Small intestine (tissue), 7 donors: ENCODE data around the gene DNAAF3. TPM values are rescaled to one million over a fixed set of nuclear protein-coding genes. Genes with fewer than 3 reads are reported as not detected.

Source experiments
- DNase-seq, 2 donors: peaks; one replicate each; pipeline versions ENCODE4 v3.0.0 to v3.0.0-alpha.2; 2013
- FAIRE-seq: peaks from 2 replicates; lab custom pipeline; 2012; peaks lifted over from hg19 to GRCh38; lab: Jason Lieb, UNC
- H3K27ac ChIP-seq, 3 donors: one replicate each; pipeline ENCODE4 v1.5.1; 2013; ENCODE audit warnings: low read length in 2 of 3, mild to moderate bottlenecking in 2 of 3, control low read depth in 1 of 3, inconsistent platforms in 1 of 3, low read depth in 1 of 3, moderate library complexity in 1 of 3
- H3K27me3 ChIP-seq, 3 donors: one replicate each; pipeline ENCODE4 v1.6.1; 2013; ENCODE audit warnings: low read length in 3 of 3, inconsistent platforms in 1 of 3; ENCODE audit not compliant: control insufficient read depth in 3 of 3, insufficient read depth in 3 of 3
- H3K36me3 ChIP-seq, 3 donors: one replicate each; pipeline ENCODE4 v1.6.1; 2013; ENCODE audit warnings: low read length in 3 of 3, inconsistent platforms in 1 of 3, low read depth in 1 of 3, mild to moderate bottlenecking in 1 of 3, moderate library complexity in 1 of 3; ENCODE audit not compliant: control insufficient read depth in 3 of 3, insufficient read depth in 2 of 3
- H3K4me1 ChIP-seq, 3 donors: one replicate each; pipeline ENCODE4 v1.6.1; 2013; ENCODE audit warnings: low read length in 2 of 3, inconsistent platforms in 1 of 3, low read depth in 1 of 3, mild to moderate bottlenecking in 1 of 3, moderate library complexity in 1 of 3; ENCODE audit not compliant: control insufficient read depth in 3 of 3, insufficient read depth in 2 of 3
- H3K4me3 ChIP-seq, 3 donors: one replicate each; pipeline ENCODE4 v1.5.1; 2013; ENCODE audit warnings: low read length in 3 of 3, control low read depth in 1 of 3, inconsistent platforms in 1 of 3, low read depth in 1 of 3, mild to moderate bottlenecking in 1 of 3, moderate library complexity in 1 of 3
- H3K9me3 ChIP-seq, 2 donors: one replicate each; pipeline ENCODE4 v1.6.1; 2013; ENCODE audit warnings: low read depth in 1 of 2, low read length in 1 of 2; ENCODE audit not compliant: control insufficient read depth in 2 of 2, insufficient read depth in 1 of 2
- WGBS, 3 donors: extraction: QIAGEN DNeasy Blood & Tissue Kit; methylation state at CpG; one replicate each; pipeline ENCODE4 v1.1.7; 2013; 5-methylcytosine and 5-hydroxymethylcytosine counted together
- polyA plus RNA-seq, 4 donors: library from polyadenylated mRNA; stranded (reverse) in 3 of 4; unstranded in 1 of 4; fragments of 200-250 nt in 3 of 4; fragments of 120-200 nt in 1 of 4; gene quantifications; one replicate each; pipeline versions ENCODE4 v1.2.1 to v1.2.3, GENCODE V29; 2013
- donor health status: healthy with polysubstance abuse.
- donor health status: control.
- donor health status: control.
- donor health status: Bipolar disorder and iron deficiency.
- donor health status: healthy.

DNAAF3 gene
- polyA plus RNA-seq, 4 donors, result 0.62 to 0.64 TPM; not detected in 2

DNA sequence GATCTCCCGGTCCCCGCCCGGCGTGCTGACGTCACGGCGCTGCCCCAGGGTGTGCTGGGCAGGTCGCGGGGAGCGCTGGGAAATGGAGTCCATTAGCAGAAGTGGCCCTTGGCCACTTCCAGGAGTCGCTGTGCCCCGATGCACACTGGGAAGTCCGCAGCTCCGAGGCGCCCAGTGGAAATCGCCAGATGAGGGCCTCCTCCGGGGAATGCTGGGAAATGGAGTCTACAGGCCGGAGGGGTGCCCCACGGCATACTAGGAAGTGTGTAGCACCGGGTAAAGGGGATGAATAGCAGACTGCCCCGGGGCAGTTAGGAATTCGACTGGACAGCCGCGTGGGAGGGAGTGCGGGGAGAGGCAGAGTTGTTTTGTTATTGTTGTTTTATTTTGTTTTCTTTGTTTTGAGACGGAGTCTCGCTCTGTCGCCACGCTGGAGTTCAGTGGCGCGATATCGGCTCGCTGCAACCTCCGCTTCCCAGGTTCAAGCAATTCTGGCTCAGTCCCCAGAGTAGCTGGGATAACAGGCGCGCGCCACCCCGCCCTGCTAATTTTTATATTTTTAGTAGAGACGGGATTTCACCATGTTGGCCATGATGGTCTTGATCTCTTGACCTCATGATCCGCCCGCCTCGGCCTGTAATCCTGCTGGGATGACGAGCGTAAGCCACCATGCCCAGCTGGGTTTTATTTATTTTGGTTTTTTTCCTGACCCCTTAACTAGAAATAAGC lies 48.6 kb downstream of the DNAAF3 start:
- WGBS, 3 donors, result 0 to 1% (median 1%) methylated on average over 37 to 44 of the region's 44 CpGs
- Histone ChIP-seq H3K36me3 (peaks cover 0 to 18% (median 0%) of the 10 kb centered on the region in 3 donors), H3K9me3 (no peaks in the 10 kb centered on the region), H3K4me3 (peak overlapping the region; percentile 30 to 73 (median 65)), H3K4me1 (peaks cover 9 to 22% (median 14%) of the 10 kb centered on the region in 3 donors), H3K27me3 (peaks cover 0 to 3% (median 0%) of the 10 kb centered on the region in 3 donors), H3K27ac (peak overlapping the region; percentile 8 to 74 (median 59))
- no peak for FAIRE-seq
- peak; percentile 99 for DNase-seq

DNA sequence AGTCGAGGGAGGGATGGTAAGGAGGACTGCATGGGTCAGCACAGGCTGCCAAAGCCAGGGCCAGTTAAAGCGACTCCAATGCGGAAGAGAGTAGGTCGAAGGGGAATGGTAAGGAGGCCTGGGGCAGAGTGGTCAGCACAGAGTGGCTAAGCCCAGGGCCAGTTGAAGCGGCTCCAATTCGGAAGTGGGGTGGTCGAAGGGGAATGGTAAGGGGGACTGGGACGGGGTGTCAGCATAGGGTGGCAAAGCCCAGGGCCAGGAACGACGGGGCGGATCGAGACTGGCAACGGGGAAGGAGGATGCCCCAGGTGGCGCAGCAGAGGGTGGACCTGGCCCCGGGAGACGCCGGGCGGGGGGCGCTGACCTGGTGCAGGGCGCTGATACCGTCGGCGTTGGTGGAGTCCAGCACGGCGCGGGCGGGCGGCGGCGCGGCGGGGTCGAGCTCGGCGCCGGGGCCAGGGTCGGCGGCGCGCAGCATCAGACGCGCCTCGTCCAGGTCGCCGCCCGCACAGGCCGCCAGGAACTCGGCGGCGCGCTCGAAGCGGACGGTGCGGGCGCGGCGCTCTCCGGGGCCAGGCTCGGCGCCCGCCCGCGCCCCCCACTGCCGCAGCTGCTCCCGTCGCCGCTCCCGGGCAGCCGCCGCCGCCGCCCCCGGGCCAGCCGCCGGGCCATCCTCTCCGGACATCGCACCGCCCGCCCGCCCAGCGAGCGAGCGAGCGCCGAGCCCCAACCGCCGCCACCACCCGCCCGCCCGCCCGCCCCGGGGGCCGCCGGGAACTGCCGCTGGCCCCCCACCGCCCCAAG lies 49.4 kb downstream of the DNAAF3 start, which contains the start of gene PPP1R12C:
TSS of gene PPP1R12C (minus strand) at position 779 of the 804 bp plus-strand sequence. CDS start at position 685, 94 bp downstream.
- Histone ChIP-seq H3K4me3 (peak within 1 kb of the TSS; percentile 65 to 90 (median 73)), H3K36me3 (peaks cover 0 to 26% (median 5%) of the 10 kb centered on the region in 3 donors), H3K9me3 (no peaks in the 10 kb centered on the region), H3K4me1 (peaks cover 9 to 22% (median 14%) of the 10 kb centered on the region in 3 donors), H3K27ac (peak within 1 kb of the TSS; percentile 56 to 91 (median 74)), H3K27me3 (no peaks in the 10 kb centered on the region)
- FAIRE-seq, result no peak
- 1 to 7% (median 1%) methylated on average over 16 to 97 of the region's 97 CpGs for WGBS, 3 donors
- peak in 1 of 2 donors; percentile 62 for DNase-seq

DNA sequence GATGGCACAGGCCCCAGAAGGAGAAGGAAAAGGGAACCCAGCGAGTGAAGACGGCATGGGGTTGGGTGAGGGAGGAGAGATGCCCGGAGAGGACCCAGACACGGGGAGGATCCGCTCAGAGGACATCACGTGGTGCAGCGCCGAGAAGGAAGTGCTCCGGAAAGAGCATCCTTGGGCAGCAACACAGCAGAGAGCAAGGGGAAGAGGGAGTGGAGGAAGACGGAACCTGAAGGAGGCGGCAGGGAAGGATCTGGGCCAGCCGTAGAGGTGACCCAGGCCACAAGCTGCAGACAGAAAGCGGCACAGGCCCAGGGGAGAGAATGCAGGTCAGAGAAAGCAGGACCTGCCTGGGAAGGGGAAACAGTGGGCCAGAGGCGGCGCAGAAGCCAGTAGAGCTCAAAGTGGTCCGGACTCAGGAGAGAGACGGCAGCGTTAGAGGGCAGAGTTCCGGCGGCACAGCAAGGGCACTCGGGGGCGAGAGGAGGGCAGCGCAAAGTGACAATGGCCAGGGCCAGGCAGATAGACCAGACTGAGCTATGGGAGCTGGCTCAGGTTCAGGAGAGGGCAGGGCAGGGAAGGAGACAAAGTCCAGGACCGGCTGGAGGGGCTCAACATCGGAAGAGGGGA lies 50.1 kb downstream of the DNAAF3 start:
- H3K4me1 ChIP-seq, result peaks cover 9 to 22% (median 14%) of the 10 kb centered on the region in 3 donors
- H3K9me3 ChIP-seq, result no peaks in the 10 kb centered on the region
- H3K27me3 ChIP-seq, result no peaks in the 10 kb centered on the region
- peaks cover 0 to 33% (median 8%) of the 10 kb centered on the region in 3 donors for H3K36me3 ChIP-seq
- FAIRE-seq (no peak), DNase-seq (peak; percentile 50 to 57)
- WGBS, 3 donors, result 1 to 2% (median 2%) methylated on average over 25 of the region's 25 CpGs
- H3K27ac ChIP-seq, result peak overlapping the region; percentile 56 to 91 (median 59)
- peak overlapping the region; percentile 65 to 90 (median 66) for H3K4me3 ChIP-seq

DNA sequence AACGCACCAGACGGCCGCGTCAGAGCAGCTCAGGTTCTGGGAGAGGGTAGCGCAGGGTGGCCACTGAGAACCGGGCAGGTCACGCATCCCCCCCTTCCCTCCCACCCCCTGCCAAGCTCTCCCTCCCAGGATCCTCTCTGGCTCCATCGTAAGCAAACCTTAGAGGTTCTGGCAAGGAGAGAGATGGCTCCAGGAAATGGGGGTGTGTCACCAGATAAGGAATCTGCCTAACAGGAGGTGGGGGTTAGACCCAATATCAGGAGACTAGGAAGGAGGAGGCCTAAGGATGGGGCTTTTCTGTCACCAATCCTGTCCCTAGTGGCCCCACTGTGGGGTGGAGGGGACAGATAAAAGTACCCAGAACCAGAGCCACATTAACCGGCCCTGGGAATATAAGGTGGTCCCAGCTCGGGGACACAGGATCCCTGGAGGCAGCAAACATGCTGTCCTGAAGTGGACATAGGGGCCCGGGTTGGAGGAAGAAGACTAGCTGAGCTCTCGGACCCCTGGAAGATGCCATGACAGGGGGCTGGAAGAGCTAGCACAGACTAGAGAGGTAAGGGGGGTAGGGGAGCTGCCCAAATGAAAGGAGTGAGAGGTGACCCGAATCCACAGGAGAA lies 50.9 kb downstream of the DNAAF3 start:
- Histone ChIP-seq H3K4me1 (peaks cover 9 to 22% (median 14%) of the 10 kb centered on the region in 3 donors), H3K27me3 (no peaks in the 10 kb centered on the region), H3K36me3 (peaks cover 0 to 34% (median 8%) of the 10 kb centered on the region in 3 donors), H3K9me3 (no peaks in the 10 kb centered on the region), H3K27ac (peak overlapping the region in 2 of 3 donors; percentile 40 to 91), H3K4me3 (peak overlapping the region in 2 of 3 donors; percentile 65 to 66)
- FAIRE-seq, result no peak
- 54 to 65% (median 65%) methylated on average over 13 of the region's 13 CpGs for WGBS, 3 donors
- no peak for DNase-seq

DNA sequence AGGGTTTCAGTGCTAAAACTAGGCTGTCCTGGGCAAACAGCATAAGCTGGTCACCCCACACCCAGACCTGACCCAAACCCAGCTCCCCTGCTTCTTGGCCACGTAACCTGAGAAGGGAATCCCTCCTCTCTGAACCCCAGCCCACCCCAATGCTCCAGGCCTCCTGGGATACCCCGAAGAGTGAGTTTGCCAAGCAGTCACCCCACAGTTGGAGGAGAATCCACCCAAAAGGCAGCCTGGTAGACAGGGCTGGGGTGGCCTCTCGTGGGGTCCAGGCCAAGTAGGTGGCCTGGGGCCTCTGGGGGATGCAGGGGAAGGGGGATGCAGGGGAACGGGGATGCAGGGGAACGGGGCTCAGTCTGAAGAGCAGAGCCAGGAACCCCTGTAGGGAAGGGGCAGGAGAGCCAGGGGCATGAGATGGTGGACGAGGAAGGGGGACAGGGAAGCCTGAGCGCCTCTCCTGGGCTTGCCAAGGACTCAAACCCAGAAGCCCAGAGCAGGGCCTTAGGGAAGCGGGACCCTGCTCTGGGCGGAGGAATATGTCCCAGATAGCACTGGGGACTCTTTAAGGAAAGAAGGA lies 51.8 kb downstream of the DNAAF3 start:
- no peak overlapping the region for H3K4me3 ChIP-seq
- DNase-seq (no peak), FAIRE-seq (no peak)
- no peaks in the 10 kb centered on the region for H3K27me3 ChIP-seq
- no peaks in the 10 kb centered on the region for H3K9me3 ChIP-seq
- H3K36me3 ChIP-seq, result peaks cover 0 to 41% (median 9%) of the 10 kb centered on the region in 3 donors
- H3K27ac ChIP-seq, result peak overlapping the region in 2 of 3 donors; percentile 13 to 37
- 86 to 94% (median 91%) methylated on average over 8 to 9 of the region's 9 CpGs for WGBS, 3 donors
- peaks cover 9 to 22% (median 14%) of the 10 kb centered on the region in 3 donors for H3K4me1 ChIP-seq

DNA sequence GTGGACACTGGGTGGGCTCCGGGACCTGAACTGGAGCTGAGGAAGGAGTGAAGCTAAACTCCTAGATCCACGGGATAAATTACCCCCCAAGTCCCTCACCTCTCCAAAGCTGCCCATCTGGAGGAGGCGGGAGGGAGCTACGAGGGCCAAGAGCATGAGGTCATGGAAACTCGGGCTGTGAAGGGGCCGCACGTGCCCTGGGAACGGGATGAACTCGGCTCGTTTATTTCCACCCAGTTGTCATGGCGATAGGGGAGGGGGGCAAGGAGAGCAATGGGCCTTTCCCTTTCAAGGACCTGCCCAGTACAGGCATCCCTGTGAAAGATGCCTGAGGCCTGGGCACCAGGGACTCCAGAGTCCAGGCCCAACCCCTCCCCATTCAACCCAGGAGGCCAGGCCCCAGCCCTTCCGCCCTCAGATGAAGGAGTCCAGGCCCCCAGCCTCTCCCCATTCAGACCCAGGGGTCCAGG lies 52.8 kb downstream of the DNAAF3 start:
- Histone ChIP-seq H3K36me3 (peaks cover 0 to 48% (median 15%) of the 10 kb centered on the region in 3 donors), H3K27me3 (no peaks in the 10 kb centered on the region), H3K4me3 (no peak overlapping the region), H3K9me3 (no peaks in the 10 kb centered on the region), H3K27ac (peak overlapping the region in 2 of 3 donors; percentile 71 to 73), H3K4me1 (peaks cover 9 to 22% (median 13%) of the 10 kb centered on the region in 3 donors)
- FAIRE-seq (no peak), DNase-seq (peak in 1 of 2 donors; percentile 87)
- 35 to 56% (median 51%) methylated on average over 11 to 12 of the region's 12 CpGs for WGBS, 3 donors

DNA sequence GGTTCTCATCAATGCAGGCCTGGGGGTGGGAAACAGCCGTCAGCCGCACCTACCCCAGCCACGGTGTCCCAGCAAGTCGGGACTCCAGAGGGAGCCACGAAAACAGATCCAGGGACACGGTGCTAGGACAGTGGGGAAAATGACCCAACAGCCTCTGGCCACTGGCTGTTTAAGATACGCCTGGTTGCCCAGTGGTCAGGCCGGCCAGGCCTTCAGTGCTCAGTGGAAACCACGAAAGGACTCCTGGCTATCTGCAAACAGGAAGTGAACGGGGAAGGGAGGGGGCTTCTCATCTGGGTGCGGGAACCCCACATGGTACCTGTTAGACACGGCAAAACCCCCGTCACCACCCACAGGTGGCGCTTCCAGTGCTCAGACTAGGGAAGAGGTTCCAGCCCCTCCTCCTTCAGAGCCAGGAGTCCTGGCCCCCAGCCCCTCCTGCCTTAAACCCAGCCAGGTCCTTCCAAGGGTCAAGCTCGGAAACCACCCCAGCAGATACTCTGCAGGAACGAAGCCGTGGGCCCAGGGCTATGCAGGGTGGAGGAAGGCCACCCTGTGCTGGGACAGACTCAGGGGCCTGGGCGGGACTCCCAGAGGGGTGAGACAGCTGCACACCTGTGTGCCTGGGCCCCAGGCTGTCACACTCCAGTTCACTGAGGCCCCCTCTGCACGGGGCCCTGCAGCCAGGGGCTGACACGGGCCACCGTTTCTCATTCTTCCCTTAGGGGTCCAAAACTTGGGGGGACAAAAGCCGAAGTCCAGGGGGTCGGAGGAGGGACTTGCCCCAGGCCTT lies 53.4 kb downstream of the DNAAF3 start:
- H3K27me3 ChIP-seq, result no peaks in the 10 kb centered on the region
- 64 to 85% (median 81%) methylated on average over 22 to 23 of the region's 23 CpGs for WGBS, 3 donors
- no peaks in the 10 kb centered on the region for H3K9me3 ChIP-seq
- DNase-seq (no peak), FAIRE-seq (no peak)
- H3K36me3 ChIP-seq, result peaks cover 0 to 48% (median 15%) of the 10 kb centered on the region in 3 donors
- H3K27ac ChIP-seq, result peak overlapping the region in 2 of 3 donors; percentile 71 to 73
- H3K4me1 ChIP-seq, result peaks cover 6 to 22% (median 7%) of the 10 kb centered on the region in 3 donors
- H3K4me3 ChIP-seq, result no peak overlapping the region
